ENCODE results near the gene CDC73. TPM values are rescaled to one million over a fixed set of nuclear protein-coding genes. Genes with fewer than 3 reads are reported as not detected.

CDC73 gene
- total and polyA plus RNA-seq, 9 of the 15 experiments (the other 6 are each of a cell fraction or from before 2014, with no cell fraction given), result 19.0 to 61.7 (median 30.1) TPM

GRCh38 chr1:193113258-193113991 is 8.4 kb upstream of the CDC73 start (continued):
- TF ChIP-seq MGA (IDR thresholded peaks at IDR 0.05), result peak; percentile 69
- no peak for TF ChIP-seq TAF15 (IDR thresholded peaks at IDR 0.05; ENCODE audit: low read depth, low read length)
- no peak for TF ChIP-seq RBM14 (IDR thresholded peaks at IDR 0.05; ENCODE audit: borderline replicate concordance, insufficient read depth, low read depth, low read length)
- TF ChIP-seq THAP7 (CRISPR knock-in tag; IDR thresholded peaks at IDR 0.05), result no peak
- TF ChIP-seq HMGN3 (IDR thresholded peaks at IDR 0.05; ENCODE audit: borderline replicate concordance, extremely low read depth, insufficient read length, low read depth, low read length), result no peak
- TF ChIP-seq ZNF592 (IDR thresholded peaks at IDR 0.05), result peak; percentile 52
- TF ChIP-seq CBX1 (IDR thresholded peaks at IDR 0.05; ENCODE audit: low read depth), result no peak
- TF ChIP-seq ZNF133 (CRISPR knock-in tag; IDR thresholded peaks at IDR 0.05), result no peak
